HG02840 (cell line): ENCODE measurements around the gene TTYH2.

Experiments
- ATAC-seq: cut with Tn5 transposase; IDR thresholded peaks from one replicate; pipeline ENCODE4 v1.9.1; 2021; ENCODE audit warnings: mild to moderate bottlenecking, moderate library complexity, moderate number of reproducible peaks; ENCODE audit not compliant: unreplicated experiment, low FRiP score

Gene TTYH2

DNA sequence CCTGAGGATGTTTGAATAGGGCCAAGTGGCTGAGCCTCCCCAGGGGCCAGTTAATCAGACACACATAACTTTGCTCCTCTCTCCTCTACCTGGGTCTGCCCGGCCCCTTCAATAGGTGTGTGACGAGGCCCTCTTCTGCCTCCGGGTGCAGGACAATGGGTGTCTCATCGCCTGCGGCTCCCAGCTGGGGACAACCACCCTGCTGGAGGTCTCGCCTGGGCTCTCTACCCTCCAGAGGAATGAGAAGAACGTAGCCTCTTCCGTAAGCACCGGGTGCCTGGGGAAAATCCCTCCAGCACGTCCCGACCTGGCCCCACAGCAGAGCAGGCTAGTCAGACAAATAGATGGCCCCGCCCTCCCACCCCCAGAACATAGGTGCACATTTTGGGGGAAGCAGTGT is 96.5 kb downstream of the TTYH2 start:
- ATAC-seq = no peak
